NCI-H774 (cell line): Measurements from ENCODE around the gene FN3K.
"Not testable (repeated sequence)": the region's sequence is repeated elsewhere in the genome, so short reads cannot be mapped to it uniquely, and the experiment has no call there.

Source experiments
- DNase-seq: peaks from one replicate; lab custom pipeline; 2025; lab: John Stamatoyannopoulos, UW

The FN3K gene

DNA sequence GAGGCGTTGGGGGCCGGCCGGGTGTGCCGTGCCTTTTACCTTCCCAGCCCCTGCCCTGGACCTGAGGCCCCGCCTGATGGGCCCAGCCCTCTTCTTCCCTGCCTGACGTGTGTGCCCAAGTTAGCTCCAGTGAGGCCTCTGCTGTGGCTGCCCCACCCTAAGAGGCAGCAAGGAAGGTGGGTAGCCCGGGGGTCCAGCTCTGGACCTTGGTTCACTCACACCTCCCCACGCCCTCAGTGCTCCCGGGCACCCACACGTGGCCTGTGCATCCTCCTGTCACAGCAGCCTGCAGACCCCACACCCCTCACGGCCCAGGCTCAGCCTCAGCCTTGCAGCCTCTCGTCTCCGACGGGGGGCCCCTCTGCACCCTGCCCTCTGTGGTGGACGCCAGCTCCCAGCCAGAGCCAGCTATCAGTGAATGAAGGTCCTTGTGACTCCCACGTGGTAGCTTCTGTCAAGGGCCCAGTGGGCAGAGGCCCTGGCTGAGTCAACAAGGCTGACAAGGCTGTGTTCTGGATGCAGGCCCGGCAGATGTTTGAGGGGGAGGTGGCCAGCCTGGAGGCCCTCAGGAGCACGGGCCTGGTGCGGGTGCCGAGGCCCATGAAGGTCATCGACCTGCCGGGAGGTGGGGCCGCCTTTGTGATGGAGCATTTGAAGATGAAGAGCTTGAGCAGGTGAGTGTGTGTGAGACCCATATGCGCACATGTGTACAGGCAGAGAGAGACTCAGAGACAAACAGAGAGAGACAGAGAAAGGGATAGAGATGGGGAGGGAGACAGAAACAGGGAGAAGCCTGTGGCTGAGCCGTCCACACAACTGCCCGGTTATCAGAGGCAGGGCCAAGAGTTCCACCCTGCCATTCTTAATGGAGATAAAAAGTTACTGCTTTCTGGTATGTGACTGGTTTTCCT lies 2.8 kb downstream of the FN3K start:
- DNase-seq = no peak

DNA sequence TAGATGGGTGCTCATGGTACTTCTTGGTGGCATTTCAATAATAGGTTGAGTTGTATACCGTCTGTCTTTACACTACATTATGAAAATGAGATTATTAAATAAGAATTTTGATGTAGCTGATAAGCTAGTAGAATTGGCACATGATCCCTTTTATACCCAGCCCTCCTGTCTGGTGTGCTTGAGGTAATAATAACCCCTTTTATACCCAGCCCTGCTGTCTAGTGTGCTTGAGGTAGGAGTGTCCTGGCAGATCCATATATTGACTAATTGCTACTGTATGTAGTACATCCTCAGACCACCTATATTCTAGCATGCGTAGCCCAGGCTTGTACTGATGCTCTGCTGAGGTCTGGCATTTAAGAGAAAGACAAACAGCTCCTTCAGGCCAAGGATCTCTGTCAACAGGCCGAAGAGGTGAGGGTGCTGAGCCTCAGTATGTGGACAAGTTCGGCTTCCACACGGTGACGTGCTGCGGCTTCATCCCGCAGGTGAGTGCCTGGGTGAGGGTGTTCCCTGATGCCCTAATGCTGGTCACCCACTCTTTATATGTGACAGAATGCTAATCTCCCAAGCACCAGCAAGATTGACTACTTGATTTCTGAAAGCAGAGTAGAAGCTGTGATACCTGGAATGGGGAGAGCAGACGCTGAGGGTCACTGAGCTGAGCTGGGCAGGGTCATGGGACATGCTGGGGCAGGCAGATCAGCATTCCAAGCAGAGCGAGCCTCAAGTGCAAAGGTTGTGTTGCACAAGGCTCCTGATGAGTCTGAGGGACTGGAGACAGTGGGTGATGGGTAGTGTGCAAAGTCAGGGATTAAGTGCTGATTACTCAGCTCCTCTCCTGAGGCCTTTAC lies 5.7 kb downstream of the FN3K start:
- DNase-seq = no peak

DNA sequence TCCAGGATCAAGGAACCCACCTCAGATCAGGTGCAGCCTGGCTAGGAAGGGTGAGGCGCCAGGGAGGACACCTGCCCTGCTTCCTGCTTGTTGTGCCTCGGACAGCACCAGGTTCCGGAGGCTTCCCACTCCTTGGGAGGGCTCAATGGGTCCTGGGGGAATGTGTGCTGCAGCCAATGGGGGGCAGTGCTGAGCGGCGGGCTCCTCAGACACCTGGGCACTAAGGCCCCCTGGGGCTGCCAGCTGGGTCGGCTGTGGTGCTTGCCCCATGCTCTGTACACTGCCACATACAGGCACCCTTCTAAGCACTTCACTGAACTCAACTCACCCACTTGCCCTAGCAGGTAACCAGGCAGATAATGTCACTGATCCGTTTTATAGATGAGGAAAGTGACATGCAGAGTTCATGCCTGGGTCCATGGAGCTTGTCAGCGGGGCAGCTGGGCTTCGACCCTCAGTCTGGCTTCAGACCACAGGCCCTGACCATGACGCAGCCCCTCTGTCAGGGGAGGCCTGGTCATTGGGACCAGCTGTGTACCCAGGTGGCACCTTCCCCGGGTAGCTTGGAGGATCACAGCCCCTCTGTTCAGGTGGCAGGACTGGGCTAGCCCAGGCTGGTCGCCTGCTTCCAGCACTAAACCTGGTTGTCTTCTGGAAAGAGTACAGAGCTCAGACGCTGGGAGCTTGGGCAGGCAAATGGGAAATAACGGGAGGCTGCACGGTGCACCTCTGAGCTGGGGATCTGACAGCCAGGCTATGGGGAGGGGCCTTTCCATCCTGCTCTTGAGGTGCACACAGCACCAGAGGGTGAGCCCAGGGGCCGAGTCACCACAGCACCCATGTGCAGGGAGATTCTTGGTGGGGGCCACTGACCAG lies 8.2 kb downstream of the FN3K start:
- no peak for DNase-seq

- not testable (repeated sequence) for DNase-seq
Observed at GRCh38 chr17:82744736-82745135, 9.3 kb downstream of the FN3K start.

DNA sequence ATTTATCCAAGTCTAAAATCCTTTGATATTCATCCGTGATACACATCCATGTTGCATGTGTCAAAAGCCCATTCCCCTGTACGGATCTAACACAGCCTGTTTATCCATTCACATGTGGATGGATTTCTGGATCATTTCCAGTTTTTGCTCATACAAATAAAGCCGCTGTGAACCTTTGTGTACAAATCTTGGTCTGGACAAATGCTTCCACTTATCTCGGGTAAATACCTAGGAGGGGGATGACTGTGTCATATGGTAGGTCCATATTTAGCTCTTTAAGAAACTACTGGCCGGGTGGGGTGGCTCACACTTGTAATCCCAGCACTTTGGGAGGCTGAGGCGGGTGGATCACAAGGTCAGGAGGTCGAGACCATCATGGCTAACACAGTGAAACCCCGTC lies 10.1 kb downstream of the FN3K start:
- peak; percentile 52 for DNase-seq

DNA sequence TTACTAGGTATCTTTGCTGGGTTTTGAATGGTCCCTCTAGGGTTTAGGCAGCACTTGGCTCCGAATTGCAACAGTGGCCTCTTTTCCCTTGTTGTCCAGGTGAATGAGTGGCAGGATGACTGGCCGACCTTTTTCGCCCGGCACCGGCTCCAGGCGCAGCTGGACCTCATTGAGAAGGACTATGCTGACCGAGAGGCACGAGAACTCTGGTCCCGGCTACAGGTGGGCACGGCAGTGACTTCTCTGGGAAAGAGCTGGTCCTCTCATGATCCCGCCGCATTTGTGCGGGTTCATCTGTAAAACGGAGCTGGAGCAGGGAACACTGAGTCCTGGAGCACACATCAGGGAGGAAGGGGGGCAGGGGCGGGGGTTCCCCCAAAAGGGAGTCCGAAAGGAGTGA lies 13.3 kb downstream of the FN3K start:
- DNase-seq = no peak

DNA sequence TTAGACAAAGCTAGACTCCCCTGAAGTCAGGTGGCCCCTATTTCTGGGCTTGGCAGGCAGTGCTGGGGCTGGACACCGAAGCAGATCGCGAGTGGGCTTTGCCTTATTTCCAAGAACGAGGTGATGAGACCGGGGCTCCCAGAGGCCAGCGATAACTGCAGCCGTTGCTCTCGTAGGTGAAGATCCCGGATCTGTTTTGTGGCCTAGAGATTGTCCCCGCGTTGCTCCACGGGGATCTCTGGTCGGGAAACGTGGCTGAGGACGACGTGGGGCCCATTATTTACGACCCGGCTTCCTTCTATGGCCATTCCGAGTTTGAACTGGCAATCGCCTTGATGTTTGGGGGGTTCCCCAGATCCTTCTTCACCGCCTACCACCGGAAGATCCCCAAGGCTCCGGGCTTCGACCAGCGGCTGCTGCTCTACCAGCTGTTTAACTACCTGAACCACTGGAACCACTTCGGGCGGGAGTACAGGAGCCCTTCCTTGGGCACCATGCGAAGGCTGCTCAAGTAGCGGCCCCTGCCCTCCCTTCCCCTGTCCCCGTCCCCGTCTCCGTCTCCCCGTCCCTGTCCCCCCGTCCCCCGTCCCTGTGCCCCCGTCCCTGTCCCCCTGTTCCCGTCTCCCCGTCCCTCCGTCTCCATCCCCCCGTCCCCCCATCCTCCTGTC lies 15.0 kb downstream of the FN3K start:
- no peak for DNase-seq

GRCh38 chr17:82751171-82751570 lies 15.8 kb downstream of the FN3K start:
- no peak for DNase-seq

- peak; percentile 93 for DNase-seq
Observed at GRCh38 chr17:82751571-82752370, 16.4 kb downstream of the FN3K start, which contains the start of gene TBCD. TBCD (plus strand) TSS chr17:82752065; CDS start chr17:82752194, 129 bp downstream.

DNA sequence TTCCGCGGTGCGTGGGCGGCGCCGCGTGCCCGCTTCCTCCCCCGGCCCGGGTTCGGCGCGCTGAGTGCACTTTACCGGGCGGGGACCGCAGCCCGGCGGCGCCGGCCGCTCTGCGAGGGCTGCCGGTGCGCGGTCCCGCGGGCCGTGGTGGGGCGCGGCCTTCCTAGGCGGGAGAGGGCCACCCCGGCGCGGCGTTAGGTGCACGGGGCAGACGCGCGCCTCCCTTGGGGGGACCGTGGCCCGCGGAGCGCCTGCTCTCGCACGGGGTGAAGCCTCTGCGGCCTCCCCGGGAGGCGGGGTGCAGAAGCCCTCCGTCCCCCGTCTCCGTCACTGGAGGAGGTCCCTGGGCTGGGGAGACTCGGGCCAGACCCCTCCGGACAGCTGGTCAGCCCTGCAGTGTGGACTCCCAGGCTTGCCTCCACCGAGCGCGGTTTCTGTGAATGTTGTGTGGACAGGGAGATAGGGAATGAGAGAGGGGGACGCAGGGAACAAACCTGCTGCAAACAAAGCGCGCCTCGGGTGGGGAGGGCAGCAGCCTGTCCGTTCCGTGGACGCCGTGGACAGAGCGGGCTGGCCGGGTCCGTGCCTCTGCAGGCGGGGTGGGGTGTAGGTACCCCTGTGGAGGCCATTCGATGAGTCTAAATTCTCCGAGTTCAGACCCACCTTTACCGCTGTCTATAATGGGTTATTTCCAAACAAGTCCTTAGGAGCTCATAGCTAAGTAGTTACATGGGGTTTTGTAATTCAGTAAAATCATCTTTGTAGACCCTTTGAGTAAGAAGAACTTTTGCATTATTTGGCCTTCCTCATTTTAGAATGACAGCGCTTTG lies 17.2 kb downstream of the FN3K start:
- DNase-seq = no peak

GRCh38 chr17:82753201-82753464 lies 17.7 kb downstream of the FN3K start:
- DNase-seq = no peak

DNA sequence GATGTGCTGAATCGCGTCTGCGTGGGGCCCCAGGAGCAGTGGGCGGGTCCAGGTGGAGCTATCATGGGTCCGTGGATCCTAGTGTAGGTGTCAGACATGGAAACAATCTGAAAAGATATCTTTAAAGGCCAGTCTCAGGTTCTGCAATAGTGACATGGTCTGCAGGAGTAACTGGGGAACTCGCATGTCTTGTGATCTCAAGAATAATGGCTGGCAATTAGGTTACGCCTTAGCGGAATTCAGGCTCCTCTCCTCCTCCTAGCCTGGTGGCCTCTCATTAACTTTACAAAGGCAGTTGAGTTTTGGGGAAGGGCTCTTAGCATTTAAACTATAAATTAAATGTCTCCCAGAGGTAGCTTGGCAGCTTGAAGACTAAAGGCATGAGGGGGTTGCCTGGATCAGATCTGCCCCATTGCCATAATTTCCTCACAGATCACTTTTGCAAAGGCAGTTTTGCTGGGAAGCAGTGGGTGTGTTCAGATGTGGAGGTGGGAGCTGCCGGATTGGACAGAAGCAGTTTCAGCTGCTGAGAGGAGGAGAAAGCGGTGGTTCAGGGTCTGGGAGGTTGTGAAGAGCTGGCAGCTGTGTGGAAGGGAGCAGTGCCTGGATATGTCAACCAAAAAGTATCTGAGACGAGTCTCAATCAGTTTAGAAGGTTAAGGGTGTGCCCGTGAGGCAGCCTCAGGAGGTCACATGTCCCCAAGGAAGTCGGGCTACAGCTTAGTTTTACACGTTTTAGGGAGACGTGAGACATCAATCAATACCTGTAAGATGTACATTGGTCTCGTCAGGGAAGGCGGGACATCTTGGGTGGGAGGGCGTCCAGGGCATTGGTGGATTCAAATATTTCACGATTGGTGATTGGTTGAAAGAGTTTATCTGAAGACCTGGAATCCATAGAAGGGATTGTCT lies 19.1 kb downstream of the FN3K start:
- DNase-seq = no peak

GRCh38 chr17:82756166-82756565 lies 20.8 kb downstream of the FN3K start:
- DNase-seq = no peak

DNA sequence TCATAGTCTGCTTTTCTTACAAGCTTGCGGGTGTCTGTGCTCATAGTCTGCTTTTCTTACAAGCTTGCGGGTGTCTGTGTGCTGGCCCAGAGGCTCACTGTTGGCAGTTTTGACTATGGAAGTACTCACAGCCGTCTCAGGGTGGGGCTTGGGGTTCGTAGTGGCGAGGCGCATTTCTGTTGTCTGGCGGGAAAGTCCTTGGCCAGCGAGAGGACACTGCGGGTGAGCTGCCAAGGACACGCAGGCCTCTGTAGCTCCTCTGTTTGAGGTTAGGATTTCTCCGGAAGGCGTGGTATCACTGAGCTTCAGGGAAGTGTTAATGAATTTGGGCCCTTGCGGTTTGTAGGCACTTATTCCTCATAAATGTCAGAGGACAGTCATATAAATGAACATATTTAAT lies 30.0 kb downstream of the FN3K start:
- no peak for DNase-seq

DNA sequence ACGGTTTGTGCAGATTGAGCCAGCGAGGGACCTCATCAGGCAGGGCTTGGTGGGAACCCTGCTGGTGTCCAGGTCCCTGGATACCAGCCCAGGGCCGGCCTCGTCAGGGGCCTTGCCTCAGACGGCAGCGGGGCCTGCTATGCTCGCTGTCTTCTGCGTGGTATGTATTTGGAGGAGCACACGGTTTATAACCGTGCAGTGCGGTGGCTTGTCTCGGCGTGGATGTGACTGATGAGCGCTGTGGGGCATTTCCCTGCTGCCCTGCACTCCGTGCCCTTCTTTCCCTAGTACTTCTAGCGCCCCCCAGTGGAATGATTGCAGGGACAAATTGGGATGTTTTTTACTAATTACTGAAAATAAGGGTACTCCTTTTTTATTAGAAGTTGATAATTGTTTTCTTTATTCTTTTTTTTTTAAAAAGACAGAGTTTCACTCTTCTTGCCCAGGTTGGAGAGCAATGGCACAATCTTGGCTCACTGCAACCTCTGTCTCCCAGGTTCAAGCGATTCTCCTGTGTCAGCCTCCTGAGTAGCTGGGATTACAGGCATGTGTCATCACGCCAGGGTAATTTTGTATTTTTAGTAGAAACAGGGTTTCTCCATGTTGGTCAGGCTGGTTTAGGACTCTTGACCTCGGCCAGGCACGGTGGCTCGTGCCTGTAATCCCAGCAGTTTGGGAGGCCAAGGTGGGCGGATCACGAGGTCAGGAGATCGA lies 31.8 kb downstream of the FN3K start:
- peak; percentile 50 for DNase-seq

DNA sequence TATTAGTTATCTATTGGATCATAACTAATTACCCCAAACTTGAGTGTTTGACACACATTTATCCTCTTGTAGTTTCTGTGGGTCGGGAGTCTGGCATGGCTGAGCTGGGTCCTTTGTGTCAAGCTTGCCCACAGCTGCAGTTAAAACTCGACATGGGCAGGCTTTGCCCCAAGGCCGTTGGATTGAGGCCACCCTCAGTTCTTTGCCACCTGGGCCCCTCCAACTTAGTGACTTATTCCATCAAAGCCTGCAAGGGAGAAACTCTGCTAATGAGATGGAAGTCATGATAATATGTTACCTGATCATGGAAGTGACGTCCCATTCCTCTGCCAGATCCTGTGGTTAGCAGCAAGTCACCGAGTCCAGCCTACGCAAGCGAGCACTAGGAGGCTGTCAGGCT lies 33.6 kb downstream of the FN3K start:
- no peak for DNase-seq

DNA sequence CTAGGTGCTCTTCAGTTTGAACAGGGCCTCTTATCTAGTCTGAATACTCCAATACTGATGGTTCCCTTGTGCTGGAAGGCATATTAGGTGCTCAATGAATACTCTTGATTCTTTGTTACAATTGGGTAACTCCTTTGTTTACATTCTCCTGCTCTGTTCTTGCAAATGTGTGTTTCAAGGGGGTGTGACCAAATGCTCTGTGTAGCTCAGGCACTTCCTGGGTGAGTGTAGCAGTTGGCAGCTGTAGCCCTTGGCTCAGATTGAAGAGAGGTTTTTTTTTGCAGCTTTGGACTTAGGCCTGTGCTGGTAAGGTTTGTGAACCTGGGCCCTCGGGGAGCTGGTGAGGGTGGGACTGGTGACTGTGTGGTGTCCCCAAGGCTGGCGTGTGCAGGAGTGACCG lies 36.6 kb downstream of the FN3K start:
- peak; percentile 16 for DNase-seq

GRCh38 chr17:82774456-82774855 lies 39.0 kb downstream of the FN3K start:
- not testable (repeated sequence) for DNase-seq
